Tibial nerve (tissue), 4 donors: ENCODE results near the gene DAAM2.

Source experiments
- CTCF ChIP-seq, 5 experiments: fragments of 200-600 bp in 3 of 5; fragments of 450-650 bp in 2 of 5; sonication (generic) in 3 of 5; IDR thresholded peaks; one replicate each; pipeline ENCODE4 v1.5.1; 2016 to 2019; ENCODE audit warnings: antibody characterized with exemption in 5 of 5, mild to moderate bottlenecking in 3 of 5, moderate library complexity in 2 of 5
- EP300 ChIP-seq, 2 donors: sonication (generic); formaldehyde crosslinking; IDR thresholded peaks; one replicate each; pipeline ENCODE4 v1.6.1; 2017; ENCODE audit warnings: antibody characterized with exemption in 2 of 2, mild to moderate bottlenecking in 1 of 2
- POLR2A ChIP-seq, 2 donors: fragments of 450-650 bp; IDR thresholded peaks; one replicate each; pipeline ENCODE4 v1.6.1; 2017; ENCODE audit warnings: antibody characterized with exemption in 2 of 2, mild to moderate bottlenecking in 2 of 2, moderate library complexity in 2 of 2

GRCh38 chr6:39893286-39893685 is 101.1 kb downstream of the DAAM2 start:
- TF ChIP-seq CTCF (IDR thresholded peaks at IDR 0.05), result no peak
- TF ChIP-seq EP300 (IDR thresholded peaks at IDR 0.05), result no peak
- no peak for TF ChIP-seq POLR2A (IDR thresholded peaks at IDR 0.05)
